HG03039 (cell line): ENCODE measurements around the gene BICD1.

Source experiments
- ATAC-seq: cut with Tn5 transposase; IDR thresholded peaks from one replicate; pipeline ENCODE4 v1.9.1; 2021; ENCODE audit warnings: mild to moderate bottlenecking, moderate library complexity; ENCODE audit not compliant: unreplicated experiment

The BICD1 gene

GRCh38 chr12:32100888-32101287 lies 5.8 kb upstream of the BICD1 start:
- ATAC-seq = no peak

DNA sequence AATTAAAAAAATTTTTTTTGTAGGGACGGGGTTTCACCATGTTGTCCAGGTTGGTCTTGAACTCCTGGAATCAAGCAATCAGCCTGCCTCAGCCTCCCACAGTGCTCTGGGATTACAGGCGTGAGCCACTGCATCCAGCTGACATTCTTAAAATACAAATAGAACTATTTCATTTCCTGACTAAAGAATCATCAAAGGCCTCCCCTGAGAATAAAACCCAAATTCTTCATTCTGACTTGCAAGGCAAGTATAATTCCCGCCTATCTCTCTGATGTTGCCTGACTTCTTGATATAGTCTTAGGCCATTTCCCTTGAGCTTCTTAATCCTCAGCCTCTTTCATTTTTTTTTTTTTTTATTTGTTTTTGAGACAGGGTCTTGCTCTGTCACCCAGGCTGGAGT lies 4.4 kb upstream of the BICD1 start:
- no peak for ATAC-seq

- no peak for ATAC-seq
These were observed 1.9 kb upstream of the BICD1 start for GRCh38 chr12:32104572-32105355.

DNA sequence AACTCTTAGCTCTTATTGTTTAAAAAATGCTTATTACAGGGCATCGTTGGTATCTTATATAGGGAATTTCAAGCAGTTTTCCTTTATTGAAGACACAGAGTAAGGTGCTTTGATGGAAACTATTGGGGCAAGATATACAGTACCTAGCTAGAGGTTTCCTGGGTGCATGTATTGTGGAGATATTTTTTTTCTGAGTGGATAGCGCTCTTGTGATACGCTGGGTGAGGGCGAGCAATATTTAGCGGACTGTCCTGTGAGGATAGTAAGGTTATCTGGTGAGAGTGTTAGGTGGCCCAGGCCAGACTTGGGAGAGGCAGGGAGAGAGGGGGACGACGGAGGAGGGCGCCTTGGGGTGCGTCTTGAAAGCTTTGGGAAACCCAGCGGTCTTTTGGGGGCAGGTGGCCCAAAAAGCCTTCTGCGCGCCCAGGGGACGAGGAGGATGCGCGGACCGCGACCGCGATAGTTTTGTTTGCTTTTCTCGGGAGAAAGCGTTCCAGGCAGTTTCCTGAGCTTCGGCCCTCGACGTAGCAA lies 596 bp upstream of the BICD1 start:
- ATAC-seq = no peak

- ATAC-seq = no peak
These were observed 966 bp downstream of the BICD1 start for GRCh38 chr12:32107359-32108267.

GRCh38 chr12:32108787-32109186 lies 2.1 kb downstream of the BICD1 start:
- ATAC-seq = no peak

GRCh38 chr12:32110417-32110816 lies 3.8 kb downstream of the BICD1 start:
- ATAC-seq = no peak

DNA sequence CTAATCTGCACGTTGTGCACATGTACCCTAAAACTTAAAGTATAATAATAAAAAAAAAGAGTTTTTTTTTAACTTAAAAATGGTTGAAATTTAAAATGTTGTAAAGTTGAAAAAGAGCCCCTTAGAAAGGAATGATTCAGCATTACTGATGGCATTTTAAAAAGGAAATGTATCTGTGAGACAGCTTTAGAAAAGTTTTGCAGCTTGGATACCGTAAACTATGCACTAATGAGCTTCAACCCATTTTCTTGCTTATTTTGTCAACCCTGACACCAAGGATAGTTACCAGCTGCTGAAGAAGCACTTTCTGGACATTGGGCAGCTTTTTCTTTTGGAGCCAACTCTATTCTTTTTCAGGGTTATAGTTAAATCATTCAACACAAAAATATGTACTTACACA lies 4.3 kb downstream of the BICD1 start:
- no peak for ATAC-seq

DNA sequence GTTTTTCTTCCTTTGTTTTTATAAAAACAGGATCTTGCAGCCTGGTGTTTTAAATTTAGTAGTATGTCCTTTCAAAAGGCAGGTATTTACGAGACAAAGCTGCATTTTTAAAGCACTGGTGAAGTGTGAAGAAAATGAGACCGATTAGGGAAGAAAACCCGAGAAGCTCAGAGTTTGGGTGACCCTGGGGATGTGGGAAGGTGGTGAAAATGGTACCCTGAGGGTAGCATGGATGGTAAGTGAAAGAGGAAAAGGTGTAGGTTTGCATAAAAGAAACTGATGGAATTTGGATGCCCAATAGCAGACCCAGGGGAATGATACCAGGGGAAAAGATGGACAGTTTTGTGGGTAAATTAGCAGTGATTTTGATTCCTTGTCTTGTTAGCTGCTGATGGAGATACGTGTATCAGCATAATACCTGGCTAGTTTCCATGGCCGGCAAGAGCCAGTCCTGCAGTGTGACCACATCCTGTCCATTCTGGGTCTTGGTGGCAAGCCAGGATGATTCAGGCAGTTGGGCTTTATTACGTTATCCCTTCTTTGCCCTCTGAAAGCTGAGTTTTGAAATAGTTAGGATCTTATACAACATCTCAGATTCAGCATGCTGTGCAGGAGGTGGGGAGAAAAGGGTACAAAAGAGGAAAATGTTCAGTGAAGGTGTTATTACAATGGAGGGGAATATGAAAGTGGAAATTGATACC lies 8.9 kb downstream of the BICD1 start:
- no peak for ATAC-seq

- no peak for ATAC-seq
These were observed 10.2 kb downstream of the BICD1 start for GRCh38 chr12:32116897-32117296.

- no peak for ATAC-seq
These were observed 10.7 kb downstream of the BICD1 start for GRCh38 chr12:32117316-32117715.

DNA sequence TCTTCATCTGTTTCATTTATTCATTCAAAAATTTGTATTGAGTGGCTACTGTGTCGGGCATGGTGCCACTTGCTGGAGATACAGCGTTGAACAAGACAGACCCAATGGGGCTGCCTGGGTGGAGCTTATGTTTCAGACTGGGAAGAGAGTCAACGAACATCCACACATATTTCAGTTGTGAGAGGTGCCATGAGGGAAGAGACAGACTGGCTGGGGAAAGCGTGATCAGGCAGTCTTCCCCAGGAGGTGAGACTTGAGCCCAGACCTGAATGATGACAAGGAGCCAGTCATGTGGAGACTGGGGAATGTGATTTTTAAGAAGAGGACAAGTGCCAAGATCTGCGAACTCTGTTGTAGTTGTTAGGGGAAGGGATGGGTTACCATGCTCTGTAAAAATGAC lies 12.2 kb downstream of the BICD1 start:
- no peak for ATAC-seq

DNA sequence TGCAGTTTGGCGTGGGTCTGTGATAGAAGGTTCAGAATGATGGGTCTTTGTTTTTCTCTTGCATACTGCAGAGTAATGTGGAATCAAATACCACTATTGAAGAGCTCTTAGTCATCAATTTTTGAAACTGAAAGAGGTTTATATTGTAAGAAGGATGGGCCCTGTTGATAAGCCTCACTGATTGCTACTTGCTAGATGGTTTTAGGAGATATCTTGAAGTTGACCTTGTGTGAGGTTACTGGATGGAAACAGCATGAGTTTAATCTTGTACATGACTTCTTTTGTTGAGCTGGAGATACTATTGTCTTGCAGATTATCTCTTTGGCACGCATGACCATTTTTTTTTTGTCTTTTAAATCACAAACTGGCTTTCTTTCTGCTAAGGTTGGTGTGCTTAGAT lies 13.8 kb downstream of the BICD1 start:
- ATAC-seq = peak; percentile 63

DNA sequence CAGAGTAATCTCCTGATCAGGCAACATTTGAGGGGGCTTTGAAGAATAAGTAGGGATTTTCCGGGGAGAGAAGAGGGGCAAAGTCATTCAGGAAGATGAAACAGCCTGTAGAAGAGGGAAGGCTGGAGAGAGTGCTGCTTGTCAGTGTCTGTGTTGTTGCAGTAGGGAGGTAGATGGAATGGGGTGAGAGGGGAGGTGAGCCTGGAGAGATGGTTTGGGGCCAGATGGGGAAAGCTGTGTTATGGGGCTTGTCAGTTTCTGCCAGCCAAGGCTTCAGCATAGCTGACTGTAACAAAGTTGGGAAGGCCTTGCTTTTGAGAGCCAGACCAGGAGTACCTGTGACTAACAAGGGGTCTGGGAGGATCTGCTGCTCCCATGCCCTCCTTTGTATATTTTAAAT lies 18.0 kb downstream of the BICD1 start:
- ATAC-seq = no peak

- no peak for ATAC-seq
These were observed 18.9 kb downstream of the BICD1 start for GRCh38 chr12:32125455-32126084.

DNA sequence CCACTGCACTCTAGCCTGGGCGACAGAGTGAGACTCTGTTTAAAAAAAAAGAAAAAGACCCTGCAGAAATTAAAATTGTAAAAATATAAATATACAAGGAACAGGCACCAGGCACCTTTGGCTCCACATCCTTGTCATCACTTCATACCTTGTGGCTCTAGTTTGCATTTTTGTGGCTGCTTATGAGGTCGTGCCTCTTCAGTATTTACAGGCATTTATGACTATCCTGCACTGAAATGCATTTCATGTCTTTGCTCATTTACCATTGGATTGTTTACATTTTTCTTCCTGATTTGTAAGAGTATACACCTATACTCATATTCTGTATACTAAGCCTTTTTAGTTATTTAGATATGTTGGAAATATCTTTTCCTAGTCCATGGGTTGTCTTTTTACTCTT lies 20.1 kb downstream of the BICD1 start:
- ATAC-seq = no peak

GRCh38 chr12:32131666-32132065 lies 25.0 kb downstream of the BICD1 start:
- no peak for ATAC-seq

- ATAC-seq = peak; percentile 56
These were observed 27.6 kb downstream of the BICD1 start for GRCh38 chr12:32134101-32134888.

DNA sequence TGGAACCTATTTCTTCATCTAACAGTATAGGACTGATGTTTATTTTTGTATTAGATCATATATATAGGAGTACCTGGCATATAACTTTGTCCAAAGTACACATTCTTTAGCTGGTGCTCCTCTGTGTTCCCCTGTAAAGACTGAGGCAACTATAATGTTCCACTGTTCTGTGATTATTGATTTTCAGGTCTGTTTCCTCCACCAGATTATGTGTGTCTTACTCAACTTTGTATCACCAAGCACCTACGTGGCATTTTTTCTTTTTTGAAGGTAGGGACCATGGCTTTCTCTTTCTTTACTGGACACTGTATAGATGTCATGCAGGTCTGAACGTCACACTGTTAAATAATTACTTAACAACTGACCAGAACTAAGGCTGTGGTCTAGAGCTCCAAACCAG lies 29.3 kb downstream of the BICD1 start:
- ATAC-seq = no peak

- ATAC-seq = no peak
These were observed 29.8 kb downstream of the BICD1 start for GRCh38 chr12:32136404-32136803.
